ENCODE measurements around the gene WASHC4.

DNA sequence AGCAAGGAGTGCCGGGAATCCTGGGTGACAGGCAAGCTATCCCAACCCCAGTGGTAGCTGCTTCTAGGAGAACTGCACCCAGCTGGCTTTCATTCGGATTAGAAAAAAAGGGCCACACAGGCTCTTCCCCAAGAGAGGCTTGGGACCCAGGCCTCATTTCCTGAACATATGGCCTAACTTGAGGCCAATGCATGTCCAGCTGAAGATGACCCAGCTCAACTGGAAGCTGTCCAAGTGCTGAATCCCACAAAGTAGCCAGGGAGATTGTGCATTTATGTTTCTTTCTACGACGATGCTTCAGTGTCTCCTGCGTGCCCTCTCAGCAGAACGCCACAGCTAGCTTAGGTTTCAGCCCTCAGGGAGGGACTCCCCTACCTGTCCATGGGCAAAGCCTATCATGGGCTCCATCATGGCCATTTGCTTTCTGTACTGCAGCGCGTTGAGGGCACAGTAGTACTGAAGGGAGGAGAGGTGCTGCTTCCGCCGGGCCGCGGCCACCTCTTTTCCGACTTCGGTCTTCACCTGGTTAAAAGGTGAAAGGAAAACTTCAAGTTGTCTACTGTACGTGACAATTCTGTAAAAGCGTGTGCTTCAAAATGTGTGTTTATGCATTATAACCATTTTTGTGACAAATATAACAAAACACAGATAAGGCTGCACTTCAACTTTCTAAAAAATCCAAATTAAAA lies 99.3 kb downstream of the WASHC4 start:
- TF ChIP-seq EZH2 (optimal IDR thresholded peaks at IDR 0.05; ENCODE audit: low read depth, low read length), result no peak
- TF ChIP-seq, protein P1, sequence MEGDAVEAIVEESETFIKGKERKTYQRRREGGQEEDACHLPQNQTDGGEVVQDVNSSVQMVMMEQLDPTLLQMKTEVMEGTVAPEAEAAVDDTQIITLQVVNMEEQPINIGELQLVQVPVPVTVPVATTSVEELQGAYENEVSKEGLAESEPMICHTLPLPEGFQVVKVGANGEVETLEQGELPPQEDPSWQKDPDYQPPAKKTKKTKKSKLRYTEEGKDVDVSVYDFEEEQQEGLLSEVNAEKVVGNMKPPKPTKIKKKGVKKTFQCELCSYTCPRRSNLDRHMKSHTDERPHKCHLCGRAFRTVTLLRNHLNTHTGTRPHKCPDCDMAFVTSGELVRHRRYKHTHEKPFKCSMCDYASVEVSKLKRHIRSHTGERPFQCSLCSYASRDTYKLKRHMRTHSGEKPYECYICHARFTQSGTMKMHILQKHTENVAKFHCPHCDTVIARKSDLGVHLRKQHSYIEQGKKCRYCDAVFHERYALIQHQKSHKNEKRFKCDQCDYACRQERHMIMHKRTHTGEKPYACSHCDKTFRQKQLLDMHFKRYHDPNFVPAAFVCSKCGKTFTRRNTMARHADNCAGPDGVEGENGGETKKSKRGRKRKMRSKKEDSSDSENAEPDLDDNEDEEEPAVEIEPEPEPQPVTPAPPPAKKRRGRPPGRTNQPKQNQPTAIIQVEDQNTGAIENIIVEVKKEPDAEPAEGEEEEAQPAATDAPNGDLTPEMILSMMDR (IDR thresholded peaks at IDR 0.05; ENCODE audit: low read length), result no peak
- no peak for TF ChIP-seq EZH2phosphoT487 (IDR thresholded peaks at IDR 0.05; ENCODE audit: low read length)
